GM11168 (cell line): ENCODE results near the gene FGF9.

ENCODE experiments used
- in situ Hi-C: fragments of 300-500 bp; cut with MboI; formaldehyde crosslinking; loops from one replicate; pipeline ENCODE4 v1.12.0; 2022; ENCODE audit warnings: low sequenced_read_pairs; ENCODE audit not compliant: unreplicated experiment

The FGF9 gene

DNA sequence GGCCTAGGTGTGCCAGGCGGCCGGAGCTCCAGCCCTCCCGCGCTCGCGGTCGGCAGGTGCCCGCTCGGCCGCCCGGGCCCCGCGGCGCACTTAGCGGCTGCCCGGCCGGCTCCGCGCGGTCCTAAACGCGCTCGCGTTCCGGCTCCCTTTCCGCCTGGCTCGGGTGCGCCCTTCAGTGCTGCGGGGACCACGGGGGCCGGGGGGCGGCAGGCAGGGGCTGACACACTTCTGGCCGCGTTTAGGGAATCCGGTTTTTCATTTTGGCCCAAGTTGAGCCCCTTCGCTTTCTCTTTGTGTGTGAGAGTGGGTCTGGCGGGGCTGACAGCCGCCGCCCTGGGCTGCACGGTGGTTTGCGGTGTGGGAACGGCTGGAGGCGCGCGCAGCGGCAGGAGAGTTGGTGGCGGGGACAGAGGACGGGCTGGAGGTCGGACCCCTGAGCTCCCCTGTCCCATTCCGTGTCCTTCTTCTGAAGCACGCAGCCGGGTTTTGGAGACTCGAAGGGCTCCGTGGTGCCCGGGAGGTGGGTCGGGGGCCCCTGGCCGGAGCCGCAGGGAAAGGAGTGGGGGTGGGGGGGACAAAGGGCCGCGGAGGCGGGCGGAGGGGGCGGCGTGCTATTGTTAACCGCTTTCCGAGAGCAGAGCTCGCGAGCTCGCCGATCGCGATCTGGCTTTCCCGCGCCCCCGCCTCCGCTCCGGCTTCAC is 3.1 kb downstream of the FGF9 start:
- in situ Hi-C loops = no loop called here

DNA sequence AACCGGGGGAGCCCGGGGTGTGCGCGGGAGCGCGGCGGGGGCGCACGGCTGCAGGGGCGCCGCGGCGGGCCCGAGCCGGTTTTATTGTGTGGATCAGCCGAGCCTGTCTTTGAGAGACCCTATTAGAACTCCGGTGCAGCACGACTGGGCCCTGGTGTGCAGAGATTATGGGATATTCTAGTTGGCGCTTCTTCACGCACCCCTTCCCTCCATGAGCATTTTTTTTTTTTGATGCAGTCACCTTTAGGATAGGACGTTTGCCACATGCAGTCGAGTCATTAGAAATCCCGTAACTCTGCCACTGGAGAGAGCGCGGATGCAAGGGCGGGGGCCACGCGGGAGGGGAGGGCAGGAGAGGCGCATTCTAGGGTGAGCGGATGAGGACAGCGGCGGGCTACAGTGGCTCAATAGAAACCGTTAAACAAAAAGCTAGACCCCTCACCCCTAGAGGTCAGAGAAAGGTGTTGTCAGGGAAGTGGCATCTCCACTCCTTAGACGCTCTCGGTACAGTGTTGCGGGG is 3.7 kb downstream of the FGF9 start:
- in situ Hi-C loops = no loop called here

DNA sequence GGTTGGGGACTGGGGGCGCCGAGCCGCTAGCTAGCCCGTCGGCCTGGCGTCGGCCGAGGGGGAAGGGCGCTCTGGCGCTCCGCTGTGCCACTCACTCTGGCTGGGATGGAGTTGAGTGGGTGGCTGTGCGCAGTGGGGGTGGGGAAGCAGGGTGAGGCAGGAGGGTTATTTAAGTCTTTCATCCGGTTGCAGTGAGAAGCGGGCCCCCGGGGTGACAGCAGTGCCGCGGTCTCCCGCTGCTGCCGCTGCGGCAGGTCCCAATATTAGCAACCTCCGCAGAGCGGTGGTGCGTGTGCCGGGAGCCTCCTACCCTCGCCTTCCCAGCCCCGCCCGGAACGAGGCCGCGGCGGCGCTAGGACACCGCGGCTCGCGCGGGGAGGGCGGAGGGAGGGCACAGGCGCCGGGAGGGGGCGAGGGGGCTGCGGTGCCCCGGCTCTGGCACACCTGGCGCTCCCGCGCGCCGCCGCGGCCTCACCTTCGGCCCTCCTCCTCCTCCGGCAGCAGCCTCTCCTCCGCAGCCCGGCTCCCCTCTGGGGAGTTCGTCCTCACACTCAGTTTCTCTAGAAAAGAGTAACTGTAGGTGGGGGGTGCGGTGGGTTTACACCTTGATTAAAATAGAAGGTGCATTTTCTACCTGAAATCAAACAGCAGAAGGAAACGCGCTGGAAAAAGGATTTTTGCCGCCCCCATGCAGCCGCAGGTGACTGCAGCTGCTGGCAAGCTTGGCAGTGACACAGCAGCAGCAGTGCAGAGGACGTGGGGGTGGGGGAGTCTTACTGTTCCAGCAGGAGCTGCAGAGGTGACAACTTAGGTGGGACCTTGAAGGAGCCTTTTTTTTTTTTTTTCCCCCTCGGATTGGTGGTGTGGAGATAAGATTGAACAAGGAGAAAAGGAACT is 4.5 kb downstream of the FGF9 start:
- in situ Hi-C loops = no loop called here

DNA sequence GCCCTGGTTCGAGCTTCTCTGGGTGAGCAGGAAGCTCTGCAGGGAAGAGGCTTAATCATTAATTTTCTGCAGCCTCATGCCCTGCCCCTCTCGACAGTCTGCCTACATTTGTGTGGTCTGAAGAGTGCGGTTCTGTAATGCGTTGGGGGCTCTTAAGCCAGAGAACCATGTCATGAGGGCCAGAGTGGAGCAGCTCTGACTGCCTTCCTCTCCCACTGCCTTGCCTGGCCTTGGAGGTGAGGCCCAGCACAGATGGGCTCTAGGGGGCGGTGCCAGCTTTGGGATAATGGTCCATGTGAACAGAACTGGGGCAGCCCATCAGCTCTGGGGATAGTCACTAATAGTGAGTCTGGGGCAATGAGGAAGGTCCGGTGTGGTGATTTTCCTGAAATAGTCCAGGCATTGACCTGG is 5.7 kb downstream of the FGF9 start:
- in situ Hi-C loops = no loop called here

DNA sequence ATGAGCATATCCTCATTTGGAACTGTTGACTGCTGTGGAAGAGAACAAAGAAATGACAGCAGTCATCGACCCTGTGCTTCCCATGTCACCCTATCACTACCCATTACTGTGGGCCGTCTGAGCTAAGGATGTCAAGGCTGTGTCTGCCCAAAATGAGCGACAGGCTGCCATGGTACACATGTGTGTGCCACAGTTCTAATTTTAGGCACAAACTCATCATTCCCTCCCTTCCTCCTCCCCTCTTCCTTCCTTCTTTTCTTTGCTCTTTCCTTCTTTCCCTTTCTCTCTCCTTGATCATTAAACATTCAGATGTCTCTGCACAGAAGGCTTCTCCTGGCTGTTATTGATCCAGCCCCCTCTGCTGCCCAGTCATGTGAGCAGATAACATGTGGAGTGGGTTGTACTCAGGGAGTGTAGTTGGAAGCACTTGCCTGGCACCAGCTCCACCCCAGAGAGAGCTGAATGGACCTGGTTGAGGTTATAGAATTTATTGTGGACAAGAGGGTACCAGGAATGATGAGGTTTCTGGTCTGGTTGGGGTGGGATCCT is 6.3 kb downstream of the FGF9 start:
- in situ Hi-C loops = no loop called here

DNA sequence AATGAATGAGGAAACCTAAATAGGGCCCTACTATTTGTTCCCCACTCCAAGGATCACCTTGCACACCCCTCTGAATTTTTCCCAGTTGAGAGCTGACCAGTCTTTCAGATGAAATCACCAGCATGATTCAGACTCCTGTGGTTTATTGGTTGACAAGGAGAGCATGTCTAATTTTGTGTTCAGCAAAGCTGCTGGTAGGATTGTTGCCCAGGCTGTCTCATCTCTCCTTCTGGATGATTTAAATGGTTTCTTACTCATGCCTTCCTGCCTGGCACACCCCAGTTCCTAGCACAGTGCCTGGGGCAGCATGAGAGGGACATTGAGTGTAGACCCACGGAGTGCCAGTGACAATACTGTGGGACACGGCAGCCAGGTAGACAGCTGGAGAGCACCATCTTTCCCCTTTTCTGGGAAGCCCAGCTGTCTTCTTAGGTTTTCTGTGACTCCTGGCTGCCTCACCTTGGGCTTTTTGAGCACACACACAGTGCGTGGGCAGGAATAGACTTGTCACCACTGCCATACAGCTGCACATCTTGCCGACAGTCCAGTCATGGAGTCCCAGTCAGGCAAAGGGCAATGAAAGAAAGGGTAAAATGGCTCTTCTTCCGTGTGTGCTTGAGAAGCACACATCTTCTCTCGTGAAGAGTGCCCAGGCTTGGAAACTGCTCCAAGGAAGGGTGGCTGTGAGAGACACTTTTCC is 12.3 kb downstream of the FGF9 start:
- in situ Hi-C loops = no loop called here

DNA sequence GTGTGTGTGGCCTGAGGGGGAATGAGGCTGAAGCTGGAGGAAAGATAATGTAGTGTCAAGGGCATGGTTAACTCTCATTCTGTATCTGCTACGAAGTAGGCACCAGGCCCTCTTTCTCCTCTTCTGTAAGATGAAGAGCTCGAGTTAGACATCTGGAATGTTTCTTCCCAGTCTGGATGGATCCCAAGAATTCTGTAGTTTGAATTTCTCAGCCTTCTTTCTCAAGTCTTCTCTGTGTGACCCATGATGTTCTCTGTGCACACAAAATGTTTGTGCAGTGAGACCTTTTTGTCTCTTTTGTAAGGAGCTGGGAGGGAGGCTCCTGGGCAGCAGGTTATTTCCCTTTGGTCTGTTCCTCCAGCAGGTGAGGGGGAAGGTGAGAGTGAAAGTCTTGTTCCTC is 13.7 kb downstream of the FGF9 start:
- in situ Hi-C loops = no loop called here

DNA sequence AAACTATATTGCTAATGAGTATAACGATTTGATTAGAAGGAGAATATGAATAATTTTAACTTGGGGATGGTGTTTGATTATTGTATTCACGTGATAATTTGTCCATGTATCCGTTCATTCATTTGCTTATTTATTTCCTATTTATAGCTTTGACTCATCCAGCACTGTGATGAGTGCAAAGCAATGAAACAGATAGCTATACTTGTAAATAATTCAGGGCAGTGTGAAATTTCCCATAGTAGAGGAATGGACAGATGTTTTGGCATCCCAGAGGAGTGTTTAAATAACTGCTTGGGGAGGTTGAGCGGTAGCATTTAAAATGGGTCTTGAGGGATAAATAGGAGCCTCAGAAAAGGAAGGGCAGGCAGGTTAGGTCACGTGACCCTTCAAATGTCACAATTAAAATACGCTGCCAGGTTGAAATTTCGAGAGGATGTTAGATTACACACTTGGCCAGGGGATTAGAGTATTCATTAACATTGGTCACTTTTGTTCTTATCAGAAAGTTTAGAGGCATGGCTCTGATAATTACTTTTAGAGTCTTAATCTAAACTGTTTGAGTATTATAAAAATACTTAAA is 14.7 kb downstream of the FGF9 start:
- in situ Hi-C loops = no loop called here

DNA sequence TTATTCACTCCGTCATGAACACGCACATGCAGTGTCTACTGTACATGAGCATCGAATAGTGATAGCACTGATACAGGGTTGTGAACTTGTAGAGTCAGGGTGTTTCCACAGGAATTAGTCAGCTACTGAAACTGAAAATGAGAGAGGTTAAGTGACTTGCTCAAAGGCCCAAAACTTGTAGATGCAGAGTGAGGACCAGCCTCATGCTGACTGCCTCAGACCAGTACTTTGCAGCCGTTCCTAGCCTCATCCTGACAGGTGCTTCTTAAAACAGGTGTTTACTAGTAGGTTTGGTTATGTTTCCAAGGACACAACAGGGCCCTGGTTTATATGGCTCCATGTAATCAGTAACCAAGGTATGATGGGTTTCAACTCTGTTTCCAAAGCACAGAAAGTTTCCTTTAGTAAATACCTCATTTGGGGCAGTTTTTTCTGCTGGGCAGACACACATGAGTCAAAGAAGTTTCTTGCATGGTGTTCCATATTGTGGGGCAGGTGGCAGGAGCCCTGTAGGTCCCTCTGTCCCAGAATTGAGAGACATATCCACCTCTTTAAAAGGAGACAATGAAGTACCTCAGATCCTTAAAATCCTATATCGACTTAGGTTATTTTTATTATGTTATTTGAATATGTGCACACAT is 16.0 kb downstream of the FGF9 start:
- in situ Hi-C loops = no loop called here

DNA sequence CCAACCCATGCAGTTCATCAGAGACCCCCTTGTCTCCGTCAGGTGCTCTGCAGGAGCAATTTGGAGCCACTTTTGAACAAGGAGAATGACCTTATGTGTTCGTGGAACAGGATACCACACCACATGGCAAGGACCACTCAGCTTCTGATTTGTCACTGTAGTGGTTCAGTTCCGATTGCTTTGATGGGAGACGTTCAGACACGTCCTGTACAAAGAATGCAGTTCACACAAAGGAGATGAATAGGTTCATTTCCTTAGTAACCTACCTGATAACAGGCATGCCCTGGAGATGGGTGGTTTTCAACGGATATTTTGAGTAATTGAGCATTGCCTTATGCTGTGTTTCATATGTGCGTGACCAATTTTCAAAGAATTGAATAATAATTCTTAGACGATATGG is 17.2 kb downstream of the FGF9 start:
- in situ Hi-C loops = no loop called here

DNA sequence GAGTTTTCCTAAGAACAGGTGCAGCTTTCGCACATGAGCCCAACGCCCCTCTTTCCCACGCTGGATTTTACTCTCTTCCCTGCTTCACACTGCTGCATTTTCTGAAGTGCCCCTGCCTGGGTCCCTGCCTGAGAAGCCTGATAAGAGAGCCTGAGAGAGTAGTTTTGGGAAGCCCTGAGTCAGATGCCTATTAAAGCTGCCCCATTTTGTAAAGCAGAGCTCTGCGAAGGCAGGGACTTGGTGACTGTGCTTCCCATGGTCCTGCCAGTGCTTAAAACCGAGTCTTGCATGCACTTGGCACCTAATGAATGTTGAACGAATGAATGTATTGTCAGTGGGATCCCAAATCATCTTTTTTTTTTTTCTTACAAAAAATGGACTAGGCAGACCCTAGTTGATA is 18.2 kb downstream of the FGF9 start:
- in situ Hi-C loops = no loop called here

DNA sequence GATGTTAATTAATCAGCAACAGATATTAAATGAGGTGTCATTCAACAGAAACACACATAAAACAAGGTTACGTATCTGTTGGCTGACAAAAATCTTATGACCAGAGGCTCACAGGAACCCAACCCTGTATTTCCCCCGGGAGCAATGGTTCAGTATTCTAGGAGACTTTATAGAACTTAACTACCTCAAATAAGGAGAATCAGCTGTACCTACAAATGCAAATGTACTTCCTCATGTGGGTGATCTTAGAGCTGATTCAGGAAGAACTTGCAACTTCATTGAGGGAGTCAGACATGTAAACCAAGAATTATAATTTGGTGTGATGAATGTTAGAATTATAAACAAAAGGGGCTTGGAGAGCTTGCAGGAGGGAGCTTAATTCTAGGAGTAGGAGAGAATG is 20.1 kb downstream of the FGF9 start:
- in situ Hi-C loops = no loop called here

DNA sequence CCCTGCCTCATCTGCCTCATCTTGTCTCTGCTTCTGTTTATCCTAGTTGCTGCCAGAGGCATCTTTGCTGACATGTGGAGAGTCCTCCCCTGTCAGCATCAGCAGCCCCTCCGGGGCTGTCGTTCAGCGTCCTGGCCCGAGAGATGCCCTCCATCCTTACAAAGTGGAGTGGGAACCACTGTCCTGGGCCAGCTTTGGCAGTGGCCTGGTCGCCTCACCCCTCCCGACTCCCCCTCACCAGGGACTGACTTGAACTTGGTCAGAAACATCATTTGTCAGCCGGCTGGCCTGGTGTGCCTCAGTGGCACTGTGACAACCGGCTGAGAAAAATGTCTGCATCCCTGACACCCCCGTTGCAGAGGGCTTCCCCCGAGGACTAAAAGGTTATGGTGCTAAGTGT is 20.6 kb downstream of the FGF9 start:
- in situ Hi-C loops = no loop called here

DNA sequence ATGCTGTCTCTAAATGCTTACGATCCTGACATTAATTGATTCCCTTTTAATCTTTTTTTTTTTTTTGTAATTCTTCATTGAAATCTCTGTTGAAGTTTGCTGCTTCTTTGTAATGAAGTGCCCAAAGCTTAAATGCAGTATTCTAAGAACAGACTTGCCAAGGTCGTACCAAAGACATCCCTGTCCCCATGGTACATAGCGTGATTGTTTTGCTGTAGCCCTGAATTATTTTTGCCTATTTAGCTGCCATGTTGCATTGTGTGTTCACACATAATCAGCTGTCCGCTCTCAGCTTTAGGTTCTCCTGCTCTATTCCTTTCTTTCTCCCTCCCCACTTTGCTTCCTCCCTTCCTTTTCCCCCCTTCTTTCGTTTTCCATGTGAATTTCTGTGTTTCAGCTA is 21.1 kb downstream of the FGF9 start:
- in situ Hi-C loops = no loop called here

DNA sequence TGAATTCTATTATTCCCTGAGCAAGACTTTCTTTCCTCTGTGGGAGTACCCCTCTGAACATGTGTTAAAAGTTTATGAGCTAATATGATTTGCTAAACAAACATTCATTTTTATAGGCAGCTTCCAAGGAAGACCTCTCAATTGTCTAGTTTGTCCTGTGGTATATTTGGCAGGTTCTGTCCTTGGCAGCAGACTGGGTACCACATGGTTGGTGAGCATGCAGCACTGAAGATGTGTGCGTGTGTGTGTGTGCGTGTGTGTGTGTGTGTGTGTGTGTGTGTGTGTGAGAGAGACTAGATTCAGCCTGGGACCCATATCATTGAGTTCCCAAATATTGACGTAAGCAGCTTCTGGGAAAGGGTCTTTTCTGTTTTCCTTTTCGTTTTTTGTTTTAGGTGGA is 24.0 kb downstream of the FGF9 start:
- in situ Hi-C loops = no loop called here

DNA sequence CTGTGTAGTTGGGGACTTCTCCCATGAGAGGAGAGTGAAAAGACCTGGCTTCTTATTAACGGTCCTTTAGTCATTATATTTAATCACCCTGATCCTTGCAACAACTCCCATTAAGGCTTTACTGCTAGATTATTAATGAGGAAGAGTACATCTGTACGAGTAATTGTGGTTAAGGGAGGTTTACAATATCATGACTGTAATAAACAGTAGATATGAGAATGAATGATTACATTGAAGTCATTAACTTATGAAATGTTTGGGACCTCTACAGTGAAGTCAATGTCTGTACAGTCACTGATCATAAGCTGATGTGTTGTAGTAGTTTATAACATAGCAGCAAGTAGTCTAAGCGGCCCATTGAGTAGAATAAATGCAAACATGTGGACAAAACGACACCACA is 24.7 kb downstream of the FGF9 start:
- in situ Hi-C loops = no loop called here

DNA sequence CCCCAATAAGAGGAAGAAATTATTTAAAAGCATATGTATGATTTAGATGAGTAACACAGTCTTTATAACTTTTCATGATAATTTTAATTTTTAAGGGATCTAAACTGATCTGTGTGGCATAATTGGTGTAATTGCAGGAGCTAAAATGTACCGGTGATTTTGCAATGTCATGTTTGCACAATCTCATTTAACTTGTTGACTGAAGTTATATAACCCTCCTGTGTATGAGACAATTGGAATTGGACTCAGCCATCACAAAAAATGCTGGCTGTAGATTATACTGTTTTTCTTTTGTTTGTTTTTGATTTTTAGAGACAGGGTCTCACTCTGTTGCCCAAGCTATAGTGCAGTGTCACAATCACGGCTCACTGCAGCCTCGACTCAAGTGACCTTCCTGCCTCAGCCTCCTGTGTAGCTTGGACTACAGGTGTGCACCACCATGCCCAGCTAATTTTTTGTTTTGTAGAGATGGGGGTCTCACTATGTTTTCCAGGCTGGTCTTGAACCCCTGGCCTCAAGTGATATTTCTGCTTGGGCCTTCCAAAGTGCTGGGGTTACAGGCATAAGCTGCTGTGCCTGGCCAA is 26.1 kb downstream of the FGF9 start:
- in situ Hi-C loops = no loop called here

DNA sequence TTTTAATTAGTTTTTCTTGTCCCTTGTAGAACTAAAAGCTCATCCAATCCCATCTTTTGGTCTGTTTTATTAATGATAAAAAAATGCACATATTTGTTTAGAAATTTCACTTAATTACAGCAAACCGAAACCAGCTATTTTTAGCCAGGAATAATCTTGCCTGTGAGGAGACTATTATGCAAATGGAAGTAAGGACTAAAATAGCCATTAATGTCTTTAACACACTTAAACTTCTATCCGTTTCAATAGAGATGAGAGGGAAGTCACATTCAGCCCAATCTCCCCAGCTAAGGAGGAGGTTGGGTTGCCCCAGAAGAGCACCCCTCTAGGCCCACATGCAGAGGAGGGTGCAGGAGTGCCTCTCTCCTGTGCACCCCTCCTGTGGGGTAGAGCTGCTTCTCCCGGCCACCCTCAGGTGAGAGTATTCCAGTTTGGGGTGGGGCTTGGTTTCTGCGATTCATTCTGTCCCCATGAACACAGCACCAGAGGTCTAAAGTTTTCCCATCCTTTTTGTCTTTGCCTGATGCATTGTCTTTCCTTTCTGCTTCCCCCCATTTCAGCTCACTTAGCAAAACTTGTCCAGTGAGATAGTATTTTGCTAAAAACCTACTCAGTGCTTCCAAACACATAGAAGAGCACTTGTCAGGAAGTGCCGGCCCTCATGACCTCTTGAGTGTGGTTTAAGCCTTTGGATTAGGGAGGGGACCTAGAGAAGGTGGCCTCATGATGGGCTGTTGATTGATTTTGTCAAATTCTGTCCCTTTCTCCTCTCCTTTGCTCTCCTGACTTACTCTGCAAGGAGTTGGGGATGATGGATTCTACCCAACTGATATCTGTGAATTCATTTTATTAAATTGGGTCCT is 28.2 kb downstream of the FGF9 start:
- in situ Hi-C loops = no loop called here

DNA sequence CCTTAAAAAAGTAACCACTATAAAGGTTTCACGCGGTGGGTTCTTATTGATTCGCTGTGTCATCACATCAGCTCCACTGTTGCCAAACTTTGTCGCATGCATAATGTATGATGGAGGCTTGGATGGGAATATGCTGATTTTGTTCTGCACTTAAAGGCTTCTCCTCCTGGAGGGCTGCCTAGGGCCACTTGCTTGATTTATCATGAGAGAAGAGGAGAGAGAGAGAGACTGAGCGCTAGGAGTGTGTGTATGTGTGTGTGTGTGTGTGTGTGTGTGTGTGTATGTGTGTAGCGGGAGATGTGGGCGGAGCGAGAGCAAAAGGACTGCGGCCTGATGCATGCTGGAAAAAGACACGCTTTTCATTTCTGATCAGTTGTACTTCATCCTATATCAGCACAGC is 30.6 kb downstream of the FGF9 start:
- in situ Hi-C loops = no loop called here
